H1 (cell line): ENCODE data around the gene TFE3. TPM values are rescaled to one million over a fixed set of nuclear protein-coding genes. Genes with fewer than 3 reads are reported as not detected.

Experiments used
- CHD7 ChIP-seq: fragments of 300-600 bp; sonication (generic); IDR thresholded peaks from 2 replicates; pipeline ENCODE4 v1.7.1; 2012; ENCODE audit warnings: low read length, moderate library complexity, mild to moderate bottlenecking, inconsistent platforms; ENCODE audit not compliant: insufficient replicate concordance
- HDAC2 ChIP-seq, 2 experiments: fragments of 300-600 bp in 1 of 2; sonication (generic) in 1 of 2; IDR thresholded peaks; 2 replicates each; pipeline ENCODE4 v1.6.1; 2011 to 2012; ENCODE audit warnings: low read depth in 2 of 2, low read length in 2 of 2, mild to moderate bottlenecking in 2 of 2, moderate library complexity in 2 of 2, borderline replicate concordance in 1 of 2, inconsistent platforms in 1 of 2
- KDM4A ChIP-seq: IDR thresholded peaks from one replicate; pipeline ENCODE4 v1.7.1; 2012; ENCODE audit warnings: low read depth, mild to moderate bottlenecking, moderate library complexity, low read length, inconsistent platforms; ENCODE audit not compliant: severe bottlenecking
- MAX ChIP-seq: IDR thresholded peaks from 2 replicates; pipeline ENCODE4 v1.6.1; 2012; ENCODE audit warnings: inconsistent platforms
- NRF1 ChIP-seq: IDR thresholded peaks from 2 replicates; pipeline ENCODE4 v1.6.1; 2011; ENCODE audit warnings: mild to moderate bottlenecking, low read depth, low read length, improper control_type of control experiment
- TCF12 ChIP-seq: IDR thresholded peaks from 2 replicates; pipeline ENCODE4 v1.6.1; 2011; ENCODE audit warnings: low read depth, mild to moderate bottlenecking, low read length
- polyA plus RNA-seq, 7 experiments: library from polyadenylated mRNA; depleted of rRNA in 3 of 7; stranded (reverse) in 5 of 7; unstranded in 2 of 7; fragments of >200 nt in 5 of 7; fragments of 200-250 nt in 2 of 7; gene quantifications; 1 replicate in 5 of 7; 2 replicates in 1 of 7; 4 replicates in 1 of 7; pipeline versions ENCODE4 v1.2.1 to v1.2.3, GENCODE V29; 2011 to 2013; ENCODE audit warnings: missing spikeins in 2 of 7, mixed read lengths in 2 of 7
- total RNA-seq: library from RNA; stranded (reverse); fragmentation: NEBNext Ultra II Directional; extraction: Animal tissue kit (Norgen Biotek cat#: 25700); gene quantifications from 2 replicates; pipeline ENCODE4 v1.2.1, GENCODE V29; 2021

TFE3 gene
- total and polyA plus RNA-seq, 2 of the 8 experiments (the other 6 are each of a cell fraction or from before 2014, with no cell fraction given): 33.7 to 52.9 TPM

- TF ChIP-seq CHD7 (no peak), KDM4A (no peak), TCF12 (no peak), HDAC2 (IDR thresholded peaks at IDR 0.05; ENCODE audit: borderline replicate concordance in 1 of 2, low read depth in 2 of 2, low read length in 2 of 2) (no peak), MAX (no peak), NRF1 (peak; percentile 51)
Observed at GRCh38 chrX:49002091-49002935, 40.8 kb downstream of the TFE3 start, which contains the start of gene GRIPAP1 (continued).
